Endothelial cell of umbilical vein (primary cell): Measurements from ENCODE around the gene METTL26.

Experiments used
- EZH2 ChIP-seq: IDR thresholded peaks from 2 replicates; pipeline ENCODE4 v1.6.1; 2012; ENCODE audit warnings: borderline replicate concordance, low read depth, mild to moderate bottlenecking, moderate library complexity, low read length, inconsistent platforms; ENCODE audit not compliant: severe bottlenecking
- TF ChIP-seq, protein P1 (sequence below), 2 donors: IDR thresholded peaks; 1 replicate in 1 of 2; 2 replicates in 1 of 2; pipeline ENCODE4 v1.5.1; 2011; ENCODE audit warnings: low read length in 2 of 2, mild to moderate bottlenecking in 2 of 2, moderate library complexity in 2 of 2, control low read depth in 1 of 2, inconsistent platforms in 1 of 2, low read depth in 1 of 2; ENCODE audit not compliant: insufficient read depth in 1 of 2; ENCODE audit errors: extremely low read depth in 1 of 2

DNA sequence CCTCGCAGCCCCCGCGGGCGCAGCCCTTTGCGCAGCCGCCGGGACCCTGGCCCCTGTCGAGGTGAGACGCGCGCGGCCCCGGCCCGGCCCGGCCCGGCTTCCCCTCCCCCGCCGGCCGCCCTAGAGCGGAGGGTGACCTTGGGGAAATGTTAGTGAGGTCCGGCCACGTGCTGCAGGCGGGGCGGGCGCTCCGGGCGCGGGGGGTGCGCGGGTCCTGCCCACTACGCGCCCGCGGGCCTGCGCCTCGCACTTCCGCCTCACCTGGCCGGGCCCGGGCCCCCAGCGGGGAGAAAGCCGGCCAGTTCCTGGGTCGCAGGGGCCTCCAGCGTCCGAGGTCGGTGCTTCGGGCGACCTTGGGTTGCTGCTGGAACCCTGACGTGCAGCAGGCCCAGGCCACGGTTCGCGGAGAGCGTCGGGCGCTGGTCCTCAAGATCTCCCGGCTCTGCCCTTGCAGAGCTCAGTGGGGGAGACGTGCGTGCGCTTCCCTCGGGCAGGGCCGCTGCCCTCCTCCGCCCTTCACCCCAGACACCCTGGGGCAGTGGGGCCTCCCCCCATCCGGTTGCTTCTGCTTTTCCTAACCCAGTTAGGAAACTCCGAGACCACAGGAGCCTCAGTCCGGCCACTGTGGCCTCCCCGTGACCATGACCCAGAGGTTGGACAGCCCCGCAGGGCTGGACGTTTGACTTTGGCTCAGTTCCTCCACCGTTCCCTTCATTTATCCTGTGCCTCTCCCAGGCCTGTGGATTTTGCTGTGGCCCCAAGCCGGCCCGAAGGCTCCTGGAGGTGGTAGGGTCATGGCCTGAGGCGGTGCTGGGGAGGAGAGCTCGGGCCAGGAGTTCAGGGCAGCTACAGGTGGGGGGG lies 6.3 kb upstream of the METTL26 start:
- TF ChIP-seq, protein P1, sequence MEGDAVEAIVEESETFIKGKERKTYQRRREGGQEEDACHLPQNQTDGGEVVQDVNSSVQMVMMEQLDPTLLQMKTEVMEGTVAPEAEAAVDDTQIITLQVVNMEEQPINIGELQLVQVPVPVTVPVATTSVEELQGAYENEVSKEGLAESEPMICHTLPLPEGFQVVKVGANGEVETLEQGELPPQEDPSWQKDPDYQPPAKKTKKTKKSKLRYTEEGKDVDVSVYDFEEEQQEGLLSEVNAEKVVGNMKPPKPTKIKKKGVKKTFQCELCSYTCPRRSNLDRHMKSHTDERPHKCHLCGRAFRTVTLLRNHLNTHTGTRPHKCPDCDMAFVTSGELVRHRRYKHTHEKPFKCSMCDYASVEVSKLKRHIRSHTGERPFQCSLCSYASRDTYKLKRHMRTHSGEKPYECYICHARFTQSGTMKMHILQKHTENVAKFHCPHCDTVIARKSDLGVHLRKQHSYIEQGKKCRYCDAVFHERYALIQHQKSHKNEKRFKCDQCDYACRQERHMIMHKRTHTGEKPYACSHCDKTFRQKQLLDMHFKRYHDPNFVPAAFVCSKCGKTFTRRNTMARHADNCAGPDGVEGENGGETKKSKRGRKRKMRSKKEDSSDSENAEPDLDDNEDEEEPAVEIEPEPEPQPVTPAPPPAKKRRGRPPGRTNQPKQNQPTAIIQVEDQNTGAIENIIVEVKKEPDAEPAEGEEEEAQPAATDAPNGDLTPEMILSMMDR (IDR thresholded peaks at IDR 0.05; ENCODE audit: extremely low read depth in 1 of 2, insufficient read depth in 1 of 2, low read depth in 1 of 2, low read length in 2 of 2): no peak
- no peak for TF ChIP-seq EZH2
